HepG2 (cell line): ENCODE results near the gene FMNL2. TPM values are rescaled to one million over a fixed set of nuclear protein-coding genes. Genes with fewer than 3 reads are reported as not detected.

Experiments used
- ATAC-seq: fragments of 200-7000 bp; cut with Tn5 transposase; 3 replicates; pipeline ENCODE4 v1.9.1; 2020; ENCODE audit warnings: mild to moderate bottlenecking, moderate library complexity
- BruUV-seq: library from RNA; stranded (reverse); fragments of 400-500 nt; replicated peaks from 2 replicates; lab custom pipeline; 2021; lab: Mats Ljungman, UMichigan
- CTCF ChIA-PET: fragments of 300-600 bp; formaldehyde crosslinking; extraction: SDS; loops from one replicate; lab custom pipeline; 2021; ENCODE audit warnings: low total read pairs, inconsistent platforms, low intra/inter-chr PET ratio; lab: Yijun Ruan, JAX
- POLR2A ChIA-PET: fragments of 350-600 bp; sonication (Branson Sonifier 250); formaldehyde crosslinking; loops from one replicate; lab custom pipeline; 2020; ENCODE audit warnings: antibody characterized with exemption, inconsistent platforms; lab: Yijun Ruan, JAX
- DNase-seq: peaks from one replicate; pipeline ENCODE4 v3.0.0-alpha.2; 2015; ENCODE audit warnings: low spot score
- FAIRE-seq: peaks from 3 replicates; lab custom pipeline; 2011; peaks lifted over from hg19 to GRCh38; lab: Jason Lieb, UNC
- H2AFZ ChIP-seq: one replicate; pipeline ENCODE4 v1.6.1; 2011; ENCODE audit warnings: low read length, inconsistent platforms
- H3K27ac ChIP-seq: fragments of 300-600 bp; 3 replicates; pipeline ENCODE4 v1.8.0; 2011; ENCODE audit warnings: mixed run types, mild to moderate bottlenecking, mixed read lengths, low read length, inconsistent platforms; ENCODE audit not compliant: insufficient read depth; ENCODE audit errors: extremely low read length
- H3K27me3 ChIP-seq, 2 experiments: fragments of 200-600 bp in 1 of 2; 2 replicates in 1 of 2; 3 replicates in 1 of 2; pipeline versions ENCODE4 v1.6.0 to v1.8.0; 2011; ENCODE audit warnings: low read length in 2 of 2, mild to moderate bottlenecking in 2 of 2, moderate library complexity in 2 of 2, inconsistent platforms in 1 of 2; ENCODE audit not compliant: insufficient read depth in 2 of 2, control insufficient read depth in 1 of 2
- H3K36me3 ChIP-seq, 2 experiments: fragments of 200-600 bp in 1 of 2; replicated peaks in 1 of 2; 2 replicates in 1 of 2; 3 replicates in 1 of 2; pipeline versions ENCODE4 v1.5.1 to v1.8.0; 2011; ENCODE audit warnings: low read length in 2 of 2, inconsistent platforms in 1 of 2; ENCODE audit not compliant: insufficient read depth in 2 of 2, control insufficient read depth in 1 of 2
- H3K4me1 ChIP-seq: 2 replicates; pipeline ENCODE4 v1.5.1; 2012; ENCODE audit warnings: low read length, inconsistent platforms; ENCODE audit not compliant: insufficient read depth
- H3K4me2 ChIP-seq: 2 replicates; pipeline ENCODE4 v1.6.0; 2011; ENCODE audit warnings: low read depth, low read length, inconsistent platforms
- H3K4me3 ChIP-seq, 3 experiments: fragments of 200-600 bp in 1 of 3; sonication (generic), shearing (Covaris generic) in 1 of 3; replicated peaks in 1 of 3; 2 replicates each; pipeline ENCODE4 v1.5.1; 2011 to 2016; ENCODE audit warnings: low read length in 3 of 3, inconsistent platforms in 2 of 3, low read depth in 2 of 3, mild to moderate bottlenecking in 2 of 3, control low read depth in 1 of 3, mixed read lengths in 1 of 3; ENCODE audit not compliant: insufficient read depth in 1 of 3
- H3K79me2 ChIP-seq: one replicate; pipeline ENCODE4 v1.6.1; 2011; ENCODE audit warnings: low read length, inconsistent platforms; ENCODE audit not compliant: insufficient read depth
- H3K9ac ChIP-seq: 2 replicates; pipeline ENCODE4 v1.6.0; 2011; ENCODE audit warnings: mild to moderate bottlenecking, low read depth, low read length, inconsistent platforms; ENCODE audit not compliant: insufficient read depth
- H3K9me3 ChIP-seq: 2 replicates; pipeline ENCODE4 v1.5.1; 2012; ENCODE audit warnings: mild to moderate bottlenecking, low read length
- H4K20me1 ChIP-seq: 2 replicates; pipeline ENCODE4 v1.6.0; 2011; ENCODE audit warnings: inconsistent platforms, mild to moderate bottlenecking, low read length, moderate library complexity; ENCODE audit not compliant: insufficient read depth
- BCL6 ChIP-seq: IDR thresholded peaks from 2 replicates; pipeline ENCODE4 v1.6.1; 2016; ENCODE audit warnings: missing genetic modification reagents, missing compliant biosample characterization
- DZIP1 ChIP-seq: sonication (generic); formaldehyde crosslinking; IDR thresholded peaks from 2 replicates; pipeline ENCODE4 v1.5.0; 2020; ENCODE audit warnings: mild to moderate bottlenecking, missing genetic modification reagents
- HNF4G ChIP-seq, 2 experiments: sonication (generic) in 1 of 2; formaldehyde crosslinking in 1 of 2; IDR thresholded peaks; 2 replicates each; pipeline versions ENCODE4 v1.4.0 to v1.6.1; 2011 to 2020; ENCODE audit warnings: borderline replicate concordance in 2 of 2, low read depth in 2 of 2, mild to moderate bottlenecking in 2 of 2, low read length in 1 of 2, missing genetic modification reagents in 1 of 2, moderate library complexity in 1 of 2
- MTA1 ChIP-seq: sonication (generic); formaldehyde crosslinking; IDR thresholded peaks from 2 replicates; pipeline ENCODE4 v1.4.0; 2020; ENCODE audit warnings: missing genetic modification reagents, mild to moderate bottlenecking, borderline replicate concordance
- MTERF4 ChIP-seq: sonication (generic); formaldehyde crosslinking; IDR thresholded peaks from 2 replicates; pipeline ENCODE4 v1.8.0; 2023; ENCODE audit warnings: mild to moderate bottlenecking, missing genetic modification reagents
- NCOR1 ChIP-seq: fragments of 200-600 bp; sonication (generic); IDR thresholded peaks from 2 replicates; pipeline ENCODE4 v1.7.0; 2017; ENCODE audit warnings: antibody characterized with exemption, low read length, borderline replicate concordance
- NFRKB ChIP-seq: fragments of 450-650 bp; IDR thresholded peaks from 2 replicates; pipeline ENCODE4 v1.6.1; 2017
- PHF21A ChIP-seq: sonication (generic); formaldehyde crosslinking; IDR thresholded peaks from 2 replicates; pipeline ENCODE4 v1.5.0; 2020; ENCODE audit warnings: mild to moderate bottlenecking, missing genetic modification reagents
- RFXANK ChIP-seq: IDR thresholded peaks from 2 replicates; pipeline ENCODE4 v1.6.1; 2016
- SIX4 ChIP-seq: sonication (generic); formaldehyde crosslinking; IDR thresholded peaks from 2 replicates; pipeline ENCODE4 v1.4.0; 2020; ENCODE audit warnings: missing genetic modification reagents
- ZIK1 ChIP-seq: sonication (generic); formaldehyde crosslinking; IDR thresholded peaks from 2 replicates; pipeline ENCODE4 v1.5.0; 2020; ENCODE audit warnings: mild to moderate bottlenecking, low read depth, missing genetic modification reagents, borderline replicate concordance
- ZNF225 ChIP-seq: sonication (generic); formaldehyde crosslinking; IDR thresholded peaks from 2 replicates; pipeline ENCODE4 v1.4.0; 2020; ENCODE audit warnings: mild to moderate bottlenecking, missing genetic modification reagents
- ZNF263 ChIP-seq: sonication (generic); formaldehyde crosslinking; IDR thresholded peaks from 2 replicates; pipeline ENCODE4 v1.4.0; 2020; ENCODE audit warnings: missing genetic modification reagents
- ZNF3 ChIP-seq: IDR thresholded peaks from 2 replicates; pipeline ENCODE4 v1.7.0; 2017; ENCODE audit warnings: inconsistent platforms
- ZNF331 ChIP-seq: sonication (generic); formaldehyde crosslinking; IDR thresholded peaks from 2 replicates; pipeline ENCODE4 v1.4.0; 2020; ENCODE audit warnings: missing genetic modification reagents
- ZNF382 ChIP-seq: sonication (generic); formaldehyde crosslinking; IDR thresholded peaks from 2 replicates; pipeline ENCODE4 v1.5.0; 2020; ENCODE audit warnings: missing genetic modification reagents, mild to moderate bottlenecking, borderline replicate concordance
- ZNF430 ChIP-seq: sonication (generic); formaldehyde crosslinking; IDR thresholded peaks from 2 replicates; pipeline ENCODE4 v1.9.0; 2021; ENCODE audit warnings: mild to moderate bottlenecking, missing genetic modification reagents
- ZNF614 ChIP-seq: IDR thresholded peaks from 2 replicates; pipeline ENCODE4 v1.6.1; 2018; ENCODE audit warnings: missing biosample characterization, missing genetic modification reagents, inconsistent platforms, borderline replicate concordance
- ZNF652 ChIP-seq: IDR thresholded peaks from 2 replicates; pipeline ENCODE4 v1.6.1; 2016; ENCODE audit warnings: low read depth, borderline replicate concordance
- ZSCAN29 ChIP-seq: sonication (generic); formaldehyde crosslinking; conservative IDR thresholded peaks from 2 replicates; pipeline ENCODE4 v1.4.0; 2020; ENCODE audit warnings: mild to moderate bottlenecking, missing genetic modification reagents
- WGBS: methylation state at CpG from one replicate; pipeline ENCODE4 v1.1.6; 2017; ENCODE audit warnings: low lambda C conversion rate; 5-methylcytosine and 5-hydroxymethylcytosine counted together
- in situ Hi-C: cut with HindIII; loops from 2 replicates; pipeline ENCODE4 v1.10.0; 2017; ENCODE audit warnings: low pct_unique_long_range_greater_than_20kb; ENCODE audit not compliant: extremely low pct_ligation_motif_present
- intact Hi-C: fragments of 100-400 bp; cut with micrococcal nuclease; formaldehyde crosslinking; loops from one replicate; pipeline ENCODE4 v1.10.0; 2022; ENCODE audit not compliant: unreplicated experiment
- polyA plus RNA-seq, 8 experiments: library from polyadenylated mRNA; depleted of rRNA in 3 of 8; stranded (reverse) in 7 of 8; unstranded in 1 of 8; fragments of >200 nt; fragmentation: Illumina TruSeq in 4 of 8; extraction: Trizol in 4 of 8; gene quantifications; 2 replicates each; pipeline versions ENCODE4 v1.2.1 to v1.2.3, GENCODE V29; 2011 to 2016; ENCODE audit warnings: low read depth in 4 of 8, missing spikeins in 1 of 8, mixed read lengths in 1 of 8; ENCODE audit not compliant: insufficient read depth in 1 of 8
- total RNA-seq, 5 experiments: library from RNA; depleted of rRNA; stranded (reverse); fragments of >200 nt; fragmentation: Illumina TruSeq; extraction: Trizol; gene quantifications; 2 replicates each; pipeline ENCODE4 v1.2.3, GENCODE V29; 2016; ENCODE audit warnings: low read depth in 1 of 5
- TF ChIP-seq, protein P1 (sequence below): sonication (generic); formaldehyde crosslinking; IDR thresholded peaks from 2 replicates; pipeline ENCODE4 v1.8.1; 2023; ENCODE audit warnings: mild to moderate bottlenecking, moderate library complexity, missing genetic modification reagents

Gene FMNL2
- total and polyA plus RNA-seq, 2 of the 13 experiments (the other 11 are each of a cell fraction or from before 2014, with no cell fraction given), result 66.5 to 67.7 TPM

DNA sequence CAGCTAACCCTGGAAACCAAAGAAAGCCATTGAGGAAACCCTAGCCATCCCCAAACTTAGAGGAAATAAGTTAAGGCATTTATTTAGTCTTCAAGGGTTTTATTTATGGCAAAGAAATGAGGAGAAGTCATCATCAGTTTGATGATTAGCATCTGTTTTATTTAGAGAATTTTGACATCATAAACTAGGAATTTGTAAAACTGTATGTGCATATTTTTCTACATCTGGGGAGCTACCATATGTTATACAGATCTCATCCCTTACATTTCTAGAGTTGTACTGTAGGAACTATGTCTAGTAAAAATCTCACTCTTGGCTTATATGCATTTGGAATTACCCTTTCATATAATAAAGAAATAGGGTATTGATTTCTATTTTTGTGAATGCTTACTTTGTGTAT lies 48.7 kb downstream of the FMNL2 start (continued):
- TF ChIP-seq MTERF4 (CRISPR knock-in tag) (no peak), MTA1 (CRISPR knock-in tag) (no peak), NCOR1 (no peak)

GRCh38 chr2:152384992-152385391 lies 50.0 kb downstream of the FMNL2 start:
- H3K4me3 ChIP-seq, result no peak overlapping the region; a peak in 1 of 6 replicates
- H3K79me2 ChIP-seq, result peaks cover 95% of the 10 kb centered on the region
- CTCF ChIA-PET, result no interaction called here
- peak overlapping the region; percentile 25; the same call in 1 of the 2 replicates for H3K4me2 ChIP-seq
- intact Hi-C loops (loop anchor here (2.0 kb wide), 1 partner anchor 26 kb away; no protein-coding TSS in a partner anchor), in situ Hi-C loops (no loop called here)
- H4K20me1 ChIP-seq, result peaks cover 46% of the 10 kb centered on the region
- H3K4me1 ChIP-seq, result peaks cover 48% of the 10 kb centered on the region
- FAIRE-seq (peak; percentile 76), DNase-seq (peak; percentile 83), ATAC-seq (peak; percentile 94)
- 39% methylated on average over 3 of the region's 3 CpGs for WGBS
- no peaks in the 10 kb centered on the region for H3K27me3 ChIP-seq
- no TSS peak for BruUV-seq
- H3K36me3 ChIP-seq, result peaks cover 0 to 4% of the 10 kb centered on the region in 2 experiments; a peak in 1 of 5 replicates
- POLR2A ChIA-PET, result interaction anchor here (1.4 kb wide), 1 partner anchor 49 kb away, joined by 3 read pairs; no protein-coding TSS in a partner anchor
- H3K9ac ChIP-seq, result no peak overlapping the region
- peak overlapping the region; percentile 4 for H3K27ac ChIP-seq
- H3K9me3 ChIP-seq, result no peaks in the 10 kb centered on the region
- H2AFZ ChIP-seq, result no peak overlapping the region
- no peak for TF ChIP-seq ZIK1 (CRISPR knock-in tag)
- peak; percentile 45; the same call in 1 of the 2 replicates for TF ChIP-seq ZNF331 (CRISPR knock-in tag)
- TF ChIP-seq RFXANK (CRISPR knock-in tag), result no peak
- TF ChIP-seq ZNF614 (CRISPR knock-in tag), result peak; percentile 78; the same call in 1 of the 2 replicates
- TF ChIP-seq ZNF430 (CRISPR knock-in tag), result no peak
- TF ChIP-seq ZNF382 (CRISPR knock-in tag), result no peak
- TF ChIP-seq ZNF263, result no peak
- TF ChIP-seq HNF4G (IDR thresholded peaks at IDR 0.05; ENCODE audit: borderline replicate concordance, low read depth, low read length), result peak; percentile 89
- no peak for TF ChIP-seq HNF4G (CRISPR knock-in tag; IDR thresholded peaks at IDR 0.05; ENCODE audit: borderline replicate concordance, low read depth)
- TF ChIP-seq ZNF225 (CRISPR knock-in tag), result no peak
- peak; percentile 92 for TF ChIP-seq ZNF652 (CRISPR knock-in tag)
- TF ChIP-seq, protein P1, sequence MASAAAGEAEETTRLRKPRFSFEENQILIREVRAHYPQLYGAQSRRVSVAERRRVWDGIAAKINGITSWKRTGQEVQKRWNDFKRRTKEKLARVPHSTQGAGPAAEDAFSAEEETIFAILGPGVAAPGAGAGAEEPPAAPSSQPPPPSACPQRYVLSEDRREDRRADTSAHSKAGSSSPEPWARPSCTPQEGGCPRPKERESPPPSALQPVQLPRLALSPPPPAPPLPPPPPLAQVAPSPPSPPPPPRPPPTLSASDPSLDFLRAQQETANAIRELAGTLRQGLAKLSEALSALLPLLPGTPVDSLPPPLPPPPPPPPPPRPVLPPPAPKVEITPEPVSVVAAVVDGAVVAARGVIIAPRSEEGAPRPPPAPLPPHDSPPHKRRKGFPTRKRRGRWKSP (CRISPR knock-in tag), result no peak
- no peak for TF ChIP-seq DZIP1 (CRISPR knock-in tag)
- TF ChIP-seq SIX4, result no peak
- peak; percentile 74 for TF ChIP-seq PHF21A (CRISPR knock-in tag)
- TF ChIP-seq NFRKB, result no peak
- no peak for TF ChIP-seq ZSCAN29
- no peak for TF ChIP-seq ZNF3 (CRISPR knock-in tag)
- TF ChIP-seq BCL6, result peak; percentile 81
- peak; percentile 61; the same call in 1 of the 2 replicates for TF ChIP-seq NCOR1
